ENCODE measurements around the gene ZEB1.
"Not testable (repeated sequence)": the region's sequence is repeated elsewhere in the genome, so short reads cannot be mapped to it uniquely, and the experiment has no call there.

Gene ZEB1

DNA sequence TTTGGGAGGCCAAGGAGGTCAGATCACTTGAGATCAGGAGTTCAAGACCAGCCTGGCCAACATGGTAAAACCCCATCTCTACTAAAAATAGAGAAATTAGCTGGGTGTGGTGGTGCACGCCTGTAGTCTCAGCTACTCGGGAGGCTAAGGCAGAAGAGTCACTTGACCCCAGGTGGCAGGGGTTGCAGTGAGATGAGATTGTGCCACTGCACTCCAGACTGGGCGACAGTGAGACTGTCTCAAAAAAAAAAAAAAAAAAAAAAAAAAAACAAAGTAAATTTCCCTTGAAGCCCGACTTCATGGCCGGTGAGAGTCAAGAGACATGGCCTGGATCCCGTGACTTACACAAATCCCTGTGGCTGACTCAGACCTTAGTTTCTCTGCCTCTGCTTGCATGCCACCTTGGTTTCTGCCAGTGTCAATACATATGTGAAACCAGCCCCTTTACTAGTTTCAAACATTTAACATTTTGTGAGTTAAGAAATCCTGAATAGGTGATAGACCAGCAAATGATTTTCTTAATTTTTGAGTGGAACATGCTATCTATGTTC lies 62.8 kb downstream of the ZEB1 start:
- no peaks in the 10 kb centered on the region for H3K4me1 ChIP-seq (ENCODE audit: control insufficient read depth, insufficient read depth, low read length)
- no peak overlapping the region for H3K4me3 ChIP-seq (ENCODE audit: low read length)
- H3K9ac ChIP-seq (ENCODE audit: low read length) = no peak overlapping the region
- H3K9me3 ChIP-seq (ENCODE audit: control insufficient read depth, low read length) = no peaks in the 10 kb centered on the region
- no peaks in the 10 kb centered on the region for H3K36me3 ChIP-seq (ENCODE audit: control insufficient read depth, insufficient read depth, low read length)
- H3K27me3 ChIP-seq (ENCODE audit: control insufficient read depth, insufficient read depth, low read length) = no peaks in the 10 kb centered on the region

DNA sequence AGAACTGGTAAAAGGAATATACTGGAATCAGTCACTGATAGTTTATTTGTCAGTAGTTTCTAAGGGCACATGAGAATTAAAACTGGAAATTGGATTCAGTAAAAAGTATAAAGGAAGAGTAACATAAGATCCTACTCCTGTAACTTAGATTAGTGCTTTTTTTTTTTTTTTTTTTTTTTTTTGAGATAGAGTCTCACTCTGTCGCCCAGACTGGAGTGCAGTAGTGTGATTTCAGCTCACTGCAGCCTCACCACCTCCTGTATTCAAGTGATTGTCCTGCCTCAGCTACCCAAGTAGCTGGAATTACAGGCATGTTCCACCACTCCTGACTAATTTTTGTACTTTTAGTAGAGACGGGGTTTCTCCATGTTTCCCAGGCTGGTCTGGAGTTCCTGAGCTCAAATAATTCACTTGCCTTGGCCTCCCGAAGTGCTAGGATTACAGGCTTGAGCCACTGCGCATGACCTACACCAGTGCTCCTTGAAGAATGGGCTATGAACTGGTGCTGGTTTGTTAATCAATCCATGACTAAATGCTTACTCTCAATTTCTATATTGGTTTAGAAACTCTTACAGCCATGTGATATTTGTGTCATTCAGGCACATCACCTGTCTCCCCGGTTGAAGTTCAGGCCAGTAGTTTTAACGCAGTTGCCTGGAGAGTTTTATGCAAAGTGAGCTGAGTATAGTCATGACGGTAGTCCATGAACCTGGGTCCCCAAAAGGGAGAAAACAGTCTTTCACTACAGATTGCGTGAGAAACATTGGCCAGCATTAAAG lies 65.0 kb downstream of the ZEB1 start:
- no peaks in the 10 kb centered on the region for H3K36me3 ChIP-seq (ENCODE audit: control insufficient read depth, insufficient read depth, low read length)
- H3K9me3 ChIP-seq (ENCODE audit: control insufficient read depth, low read length) = no peaks in the 10 kb centered on the region
- no peaks in the 10 kb centered on the region for H3K4me1 ChIP-seq (ENCODE audit: control insufficient read depth, insufficient read depth, low read length)
- no peaks in the 10 kb centered on the region for H3K27me3 ChIP-seq (ENCODE audit: control insufficient read depth, insufficient read depth, low read length)
- no peak overlapping the region for H3K9ac ChIP-seq (ENCODE audit: low read length)
- H3K4me3 ChIP-seq (ENCODE audit: low read length) = no peak overlapping the region

DNA sequence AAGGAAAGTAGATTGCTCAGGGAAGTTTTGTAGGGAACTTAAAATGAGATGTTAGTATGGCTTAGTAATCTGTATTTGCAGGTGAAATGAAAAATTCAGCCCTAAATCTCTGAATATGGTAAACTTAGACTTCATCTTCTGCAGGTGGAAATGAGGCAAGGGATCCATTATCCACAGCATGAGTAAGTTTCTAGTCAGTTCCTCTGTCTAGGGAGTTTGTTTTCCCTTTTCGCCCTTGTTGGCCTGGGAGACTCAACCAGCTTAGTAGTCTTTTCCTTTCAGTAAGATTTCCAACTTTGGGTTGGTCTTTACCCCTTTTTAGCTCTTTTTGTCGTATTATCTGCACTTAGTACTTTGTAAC lies 65.6 kb downstream of the ZEB1 start:
- no peaks in the 10 kb centered on the region for H3K4me1 ChIP-seq (ENCODE audit: control insufficient read depth, insufficient read depth, low read length)
- no peak overlapping the region for H3K4me3 ChIP-seq (ENCODE audit: low read length)
- no peaks in the 10 kb centered on the region for H3K27me3 ChIP-seq (ENCODE audit: control insufficient read depth, insufficient read depth, low read length)

DNA sequence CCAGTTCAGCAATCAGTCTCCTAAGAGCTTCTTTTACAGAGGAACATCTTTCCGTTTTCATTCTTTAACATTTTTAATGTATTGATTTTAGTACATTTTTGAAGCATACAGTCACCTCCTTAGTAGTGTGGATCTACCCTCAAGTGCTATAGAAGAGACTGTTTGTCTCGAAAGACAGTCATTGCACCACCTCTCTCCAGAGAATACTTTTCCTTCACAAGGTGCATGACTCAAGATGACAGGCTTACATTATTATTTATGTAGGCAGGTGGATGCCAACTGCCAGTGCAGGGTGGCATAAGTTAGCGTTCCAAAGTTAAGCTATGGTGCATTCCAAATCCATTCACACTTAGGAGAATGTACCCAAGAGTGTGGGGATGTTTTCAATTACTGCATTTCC lies 71.8 kb downstream of the ZEB1 start:
- H3K9ac ChIP-seq (ENCODE audit: low read length) = no peak overlapping the region
- H3K9me3 ChIP-seq (ENCODE audit: control insufficient read depth, low read length) = no peaks in the 10 kb centered on the region
- no peaks in the 10 kb centered on the region for H3K27me3 ChIP-seq (ENCODE audit: control insufficient read depth, insufficient read depth, low read length)
- no peak overlapping the region for H3K4me3 ChIP-seq (ENCODE audit: low read length)
- no peaks in the 10 kb centered on the region for H3K36me3 ChIP-seq (ENCODE audit: control insufficient read depth, insufficient read depth, low read length)
- no peaks in the 10 kb centered on the region for H3K4me1 ChIP-seq (ENCODE audit: control insufficient read depth, insufficient read depth, low read length)

More for the DNA sequence above, 65.6 kb downstream of the ZEB1 start:
- H3K9ac ChIP-seq (ENCODE audit: low read length) = no peak overlapping the region
- H3K9me3 ChIP-seq (ENCODE audit: control insufficient read depth, low read length) = no peaks in the 10 kb centered on the region
- H3K36me3 ChIP-seq (ENCODE audit: control insufficient read depth, insufficient read depth, low read length) = no peaks in the 10 kb centered on the region

DNA sequence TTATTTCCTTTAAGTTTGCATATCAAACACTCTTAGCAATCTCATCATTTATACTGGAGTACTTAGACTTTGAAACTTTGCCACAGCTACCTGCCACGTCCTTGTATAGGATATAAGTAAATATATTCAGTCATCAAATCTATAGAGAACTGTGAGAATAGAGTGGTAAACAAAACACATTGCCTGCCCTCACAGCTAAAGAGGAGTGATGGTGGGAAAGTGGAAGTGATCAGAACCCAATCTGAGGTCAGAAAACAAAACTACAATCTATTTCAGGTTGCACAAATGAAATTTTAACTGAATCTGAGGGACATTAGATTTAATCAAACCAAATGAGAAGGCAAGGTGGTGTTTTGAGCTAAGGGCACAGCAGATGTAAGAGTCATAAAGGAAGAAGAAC lies 74.8 kb downstream of the ZEB1 start:
- Histone ChIP-seq H3K4me1 (ENCODE audit: control insufficient read depth, insufficient read depth, low read length) (no peaks in the 10 kb centered on the region), H3K36me3 (ENCODE audit: control insufficient read depth, insufficient read depth, low read length) (no peaks in the 10 kb centered on the region), H3K9ac (ENCODE audit: low read length) (no peak overlapping the region), H3K9me3 (ENCODE audit: control insufficient read depth, low read length) (no peaks in the 10 kb centered on the region), H3K4me3 (ENCODE audit: low read length) (no peak overlapping the region), H3K27me3 (ENCODE audit: control insufficient read depth, insufficient read depth, low read length) (no peaks in the 10 kb centered on the region)

DNA sequence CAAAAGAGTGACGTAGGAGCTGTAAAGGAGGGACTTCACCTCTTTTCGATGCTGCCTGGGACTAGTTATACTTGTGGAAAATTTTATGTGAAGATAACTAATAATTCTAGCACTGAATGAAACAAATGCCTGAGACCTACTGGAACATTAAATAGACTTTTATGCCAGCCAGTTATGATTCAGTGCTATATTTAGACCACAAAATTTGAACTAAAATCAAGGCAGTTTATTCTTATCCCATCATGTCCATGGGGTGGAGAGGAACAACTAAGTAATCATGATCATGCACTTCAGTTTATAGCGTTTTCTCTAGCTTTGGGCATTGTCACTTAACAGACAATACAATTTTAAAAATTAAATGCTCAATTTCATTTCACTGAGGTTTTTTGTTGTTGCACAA lies 76.7 kb downstream of the ZEB1 start:
- Histone ChIP-seq H3K9ac (ENCODE audit: low read length) (no peak overlapping the region), H3K4me3 (ENCODE audit: low read length) (no peak overlapping the region), H3K27me3 (ENCODE audit: control insufficient read depth, insufficient read depth, low read length) (no peaks in the 10 kb centered on the region), H3K9me3 (ENCODE audit: control insufficient read depth, low read length) (no peaks in the 10 kb centered on the region), H3K4me1 (ENCODE audit: control insufficient read depth, insufficient read depth, low read length) (no peaks in the 10 kb centered on the region), H3K36me3 (ENCODE audit: control insufficient read depth, insufficient read depth, low read length) (no peaks in the 10 kb centered on the region)

DNA sequence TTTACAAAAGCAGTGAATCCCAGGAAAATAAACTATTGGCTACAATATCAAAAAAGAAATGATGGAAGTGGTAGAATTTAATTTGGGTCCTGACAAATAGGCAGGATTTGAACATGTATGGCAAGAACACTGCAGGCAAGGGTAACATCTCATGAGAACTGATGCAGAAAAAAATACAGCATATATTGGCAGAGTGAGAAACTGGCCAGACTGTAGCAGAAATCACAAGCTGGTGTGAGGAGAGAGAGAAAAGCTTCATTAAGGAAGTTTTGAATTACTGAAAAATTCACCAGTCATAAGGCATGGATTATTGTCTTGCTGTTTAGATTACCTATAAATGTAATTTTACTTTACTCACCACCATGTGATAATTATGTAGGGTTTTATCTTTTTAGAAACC lies 77.4 kb downstream of the ZEB1 start:
- H3K4me3 ChIP-seq (ENCODE audit: low read length) = no peak overlapping the region
- no peaks in the 10 kb centered on the region for H3K4me1 ChIP-seq (ENCODE audit: control insufficient read depth, insufficient read depth, low read length)
- H3K9me3 ChIP-seq (ENCODE audit: control insufficient read depth, low read length) = no peaks in the 10 kb centered on the region
- H3K27me3 ChIP-seq (ENCODE audit: control insufficient read depth, insufficient read depth, low read length) = no peaks in the 10 kb centered on the region
- no peaks in the 10 kb centered on the region for H3K36me3 ChIP-seq (ENCODE audit: control insufficient read depth, insufficient read depth, low read length)
- H3K9ac ChIP-seq (ENCODE audit: low read length) = no peak overlapping the region

DNA sequence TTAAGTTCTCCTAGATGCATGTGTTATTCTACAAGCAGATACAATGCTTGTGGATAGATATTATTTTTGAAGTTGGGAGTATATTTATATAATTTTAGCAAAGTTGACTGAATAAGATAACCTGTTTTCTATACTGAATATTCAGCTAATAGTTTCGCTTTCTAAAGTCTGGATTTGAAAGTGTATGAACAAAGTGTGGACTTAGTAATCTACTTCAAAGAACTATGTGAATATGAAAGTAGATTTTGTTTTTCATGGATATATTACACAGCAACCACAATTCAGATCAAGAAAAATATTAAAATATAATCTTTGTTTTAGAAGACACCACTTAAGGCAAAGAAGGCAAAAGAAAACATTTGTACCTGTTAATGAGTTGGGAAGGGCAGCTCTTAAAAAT lies 78.8 kb downstream of the ZEB1 start:
- H3K4me1 ChIP-seq (ENCODE audit: control insufficient read depth, insufficient read depth, low read length) = peaks cover 3% of the 10 kb centered on the region
- no peaks in the 10 kb centered on the region for H3K27me3 ChIP-seq (ENCODE audit: control insufficient read depth, insufficient read depth, low read length)
- no peaks in the 10 kb centered on the region for H3K9me3 ChIP-seq (ENCODE audit: control insufficient read depth, low read length)
- no peak overlapping the region for H3K9ac ChIP-seq (ENCODE audit: low read length)
- H3K36me3 ChIP-seq (ENCODE audit: control insufficient read depth, insufficient read depth, low read length) = no peaks in the 10 kb centered on the region
- H3K4me3 ChIP-seq (ENCODE audit: low read length) = no peak overlapping the region

DNA sequence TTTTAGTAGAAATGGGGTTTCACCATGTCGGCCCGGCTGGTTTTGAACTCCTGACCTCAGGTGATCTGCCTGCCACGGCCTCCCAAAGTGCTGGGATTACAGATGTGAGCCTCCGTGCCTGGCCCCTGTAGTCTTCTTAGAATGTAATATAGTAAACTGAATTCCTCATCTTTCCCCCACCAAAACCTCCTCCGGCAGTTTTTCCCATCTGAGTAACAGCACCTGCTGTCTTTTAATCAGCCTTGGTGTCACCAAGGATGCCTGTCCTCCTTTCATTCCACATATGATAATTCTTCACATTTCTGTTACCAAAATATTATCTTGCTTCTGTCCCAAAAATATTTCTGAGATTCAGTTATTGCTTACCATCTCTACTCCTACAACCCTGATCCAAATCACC lies 80.2 kb downstream of the ZEB1 start:
- H3K27me3 ChIP-seq (ENCODE audit: control insufficient read depth, insufficient read depth, low read length) = no peaks in the 10 kb centered on the region
- no peak overlapping the region for H3K4me3 ChIP-seq (ENCODE audit: low read length)
- no peaks in the 10 kb centered on the region for H3K9me3 ChIP-seq (ENCODE audit: control insufficient read depth, low read length)
- peaks cover 3% of the 10 kb centered on the region for H3K4me1 ChIP-seq (ENCODE audit: control insufficient read depth, insufficient read depth, low read length)
- no peak overlapping the region for H3K9ac ChIP-seq (ENCODE audit: low read length)
- H3K36me3 ChIP-seq (ENCODE audit: control insufficient read depth, insufficient read depth, low read length) = no peaks in the 10 kb centered on the region

DNA sequence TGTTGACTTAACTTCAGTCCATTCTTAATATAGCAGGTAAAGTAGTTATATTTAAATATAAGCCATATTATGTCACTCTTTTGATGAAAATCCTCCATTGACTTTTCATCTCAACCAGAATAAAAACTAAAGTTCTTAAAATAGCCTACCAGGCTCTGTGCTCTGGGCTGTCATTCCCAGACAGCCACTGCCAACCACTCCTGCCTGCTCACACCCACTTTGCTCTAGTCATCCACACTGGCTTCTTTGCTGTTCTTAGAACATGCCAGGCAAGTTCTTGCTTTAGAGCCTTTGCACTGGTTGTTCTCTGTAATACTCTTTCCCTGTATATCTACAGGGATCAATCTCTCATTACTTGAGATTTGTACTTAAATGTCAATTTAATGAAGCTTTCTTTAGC lies 80.6 kb downstream of the ZEB1 start:
- H3K4me3 ChIP-seq (ENCODE audit: low read length) = no peak overlapping the region
- no peaks in the 10 kb centered on the region for H3K27me3 ChIP-seq (ENCODE audit: control insufficient read depth, insufficient read depth, low read length)
- peaks cover 3% of the 10 kb centered on the region for H3K4me1 ChIP-seq (ENCODE audit: control insufficient read depth, insufficient read depth, low read length)
- H3K9me3 ChIP-seq (ENCODE audit: control insufficient read depth, low read length) = no peaks in the 10 kb centered on the region
- no peaks in the 10 kb centered on the region for H3K36me3 ChIP-seq (ENCODE audit: control insufficient read depth, insufficient read depth, low read length)
- no peak overlapping the region for H3K9ac ChIP-seq (ENCODE audit: low read length)

DNA sequence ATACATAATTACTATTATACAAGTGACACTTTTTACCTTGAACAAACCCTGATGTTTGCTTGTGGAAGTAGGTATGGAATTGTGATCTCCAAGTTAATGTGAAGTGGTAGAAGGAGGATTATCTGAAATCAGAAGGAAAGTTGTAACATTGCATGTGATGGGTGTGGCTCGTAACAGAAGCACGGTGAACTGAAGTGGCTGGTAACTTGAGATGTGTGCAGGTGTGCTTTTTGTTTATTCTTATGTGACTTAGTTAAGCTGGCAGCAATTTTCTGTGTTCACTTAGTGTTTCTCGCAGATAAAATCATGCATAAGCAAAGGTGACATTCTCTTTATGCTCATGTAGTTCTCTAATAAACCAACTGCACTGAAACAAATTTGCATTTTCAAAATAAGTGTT lies 82.3 kb downstream of the ZEB1 start:
- no peak overlapping the region for H3K4me3 ChIP-seq (ENCODE audit: low read length)
- H3K4me1 ChIP-seq (ENCODE audit: control insufficient read depth, insufficient read depth, low read length) = peaks cover 3% of the 10 kb centered on the region
- no peaks in the 10 kb centered on the region for H3K9me3 ChIP-seq (ENCODE audit: control insufficient read depth, low read length)
- no peaks in the 10 kb centered on the region for H3K36me3 ChIP-seq (ENCODE audit: control insufficient read depth, insufficient read depth, low read length)
- no peak overlapping the region for H3K9ac ChIP-seq (ENCODE audit: low read length)
- no peaks in the 10 kb centered on the region for H3K27me3 ChIP-seq (ENCODE audit: control insufficient read depth, insufficient read depth, low read length)

DNA sequence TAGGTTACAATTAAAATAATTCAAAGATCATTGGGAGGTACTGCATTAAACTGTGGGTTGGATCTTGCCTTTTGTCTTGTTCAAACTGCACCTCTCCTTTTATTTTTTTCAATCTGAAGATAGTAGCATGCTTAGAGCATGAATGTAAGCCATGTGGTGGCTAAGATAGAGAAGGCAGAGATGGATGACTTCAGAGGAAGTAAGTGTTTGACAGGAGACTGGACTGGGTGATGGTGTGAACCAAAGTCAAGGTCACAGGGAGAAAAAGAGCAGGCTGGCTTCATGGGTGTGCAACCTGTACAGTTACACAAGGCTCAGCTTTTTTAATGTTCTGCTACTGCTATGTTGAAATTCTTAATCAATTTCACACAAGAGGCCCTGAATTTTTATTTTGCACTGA lies 85.6 kb downstream of the ZEB1 start:
- H3K36me3 ChIP-seq (ENCODE audit: control insufficient read depth, insufficient read depth, low read length) = no peaks in the 10 kb centered on the region
- no peak overlapping the region for H3K9ac ChIP-seq (ENCODE audit: low read length)
- no peak overlapping the region for H3K4me3 ChIP-seq (ENCODE audit: low read length)
- peaks cover 3% of the 10 kb centered on the region for H3K4me1 ChIP-seq (ENCODE audit: control insufficient read depth, insufficient read depth, low read length)
- H3K9me3 ChIP-seq (ENCODE audit: control insufficient read depth, low read length) = no peaks in the 10 kb centered on the region
- H3K27me3 ChIP-seq (ENCODE audit: control insufficient read depth, insufficient read depth, low read length) = no peaks in the 10 kb centered on the region

DNA sequence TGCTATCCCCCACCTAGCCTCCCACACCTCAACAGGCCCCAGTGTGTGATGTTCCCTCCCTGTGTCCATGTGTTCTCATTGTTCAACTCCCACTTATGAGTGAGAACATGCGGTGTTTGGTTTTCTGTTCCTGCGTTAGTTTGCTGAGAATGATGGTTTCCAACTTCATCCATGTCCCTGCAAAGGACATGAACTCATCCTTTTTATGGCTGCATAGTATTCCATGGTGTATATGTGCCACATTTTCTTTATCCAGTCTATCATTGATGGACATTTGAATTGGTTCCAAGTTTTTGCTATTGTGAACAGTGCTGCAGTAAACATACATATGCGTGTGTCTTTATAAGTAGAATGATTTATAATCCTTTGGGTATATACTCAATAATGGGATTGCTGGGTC lies 86.8 kb downstream of the ZEB1 start:
- H3K4me3 ChIP-seq (ENCODE audit: low read length); H3K9me3 ChIP-seq (ENCODE audit: control insufficient read depth, low read length); H3K36me3 ChIP-seq (ENCODE audit: control insufficient read depth, insufficient read depth, low read length); H3K4me1 ChIP-seq (ENCODE audit: control insufficient read depth, insufficient read depth, low read length); H3K9ac ChIP-seq (ENCODE audit: low read length); H3K27me3 ChIP-seq (ENCODE audit: control insufficient read depth, insufficient read depth, low read length): not testable (repeated sequence)

Data from mucosa of stomach (tissue), 1 donor.